GM21723 (cell line): ENCODE measurements around the gene KLHL40.

Experiments used
- ATAC-seq: cut with Tn5 transposase; IDR thresholded peaks from one replicate; pipeline ENCODE4 v1.9.1; 2021; ENCODE audit warnings: mild to moderate bottlenecking, moderate library complexity; ENCODE audit not compliant: unreplicated experiment

KLHL40 gene

DNA sequence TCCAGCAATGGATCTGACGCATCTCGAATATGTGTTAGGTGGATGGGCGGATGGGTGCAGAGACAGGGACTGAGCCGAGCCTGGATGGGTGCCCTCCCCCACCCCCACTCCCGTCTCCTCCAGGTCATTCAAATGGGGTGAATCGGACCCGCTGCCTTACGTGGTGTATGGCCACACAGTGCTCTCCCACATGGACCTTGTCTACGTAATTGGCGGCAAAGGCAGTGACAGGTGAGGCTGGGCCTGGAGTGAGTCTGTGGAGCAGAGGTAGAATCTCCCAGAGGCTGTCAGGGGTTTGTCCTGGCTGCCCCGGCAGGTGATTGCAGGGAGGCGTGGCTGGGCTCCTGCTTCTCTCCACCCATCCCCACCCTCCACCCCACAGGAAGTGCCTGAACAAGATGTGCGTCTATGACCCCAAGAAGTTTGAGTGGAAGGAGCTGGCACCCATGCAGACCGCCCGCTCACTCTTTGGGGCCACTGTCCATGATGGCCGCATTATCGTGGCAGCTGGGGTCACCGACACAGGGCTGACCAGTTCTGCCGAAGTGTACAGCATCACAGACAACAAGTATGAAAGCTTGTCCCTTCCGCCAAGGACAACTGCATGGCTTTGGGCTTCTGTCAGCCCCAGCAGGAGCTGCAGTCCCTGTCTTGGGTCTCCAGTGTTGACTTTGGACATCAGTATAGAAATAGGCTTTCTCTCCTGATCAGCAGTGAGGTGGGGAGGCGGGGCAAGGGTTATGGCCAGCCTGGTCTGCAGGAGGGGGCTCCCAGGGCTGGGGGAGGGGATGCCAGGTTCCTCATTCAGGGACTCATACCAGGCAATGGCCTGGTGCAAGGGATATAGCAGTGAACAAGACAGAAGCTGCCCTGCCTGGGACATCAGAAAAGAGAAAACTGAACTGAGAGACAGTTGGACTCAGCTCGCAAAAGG, 3.4 kb downstream of the KLHL40 start:
- no peak for ATAC-seq

DNA sequence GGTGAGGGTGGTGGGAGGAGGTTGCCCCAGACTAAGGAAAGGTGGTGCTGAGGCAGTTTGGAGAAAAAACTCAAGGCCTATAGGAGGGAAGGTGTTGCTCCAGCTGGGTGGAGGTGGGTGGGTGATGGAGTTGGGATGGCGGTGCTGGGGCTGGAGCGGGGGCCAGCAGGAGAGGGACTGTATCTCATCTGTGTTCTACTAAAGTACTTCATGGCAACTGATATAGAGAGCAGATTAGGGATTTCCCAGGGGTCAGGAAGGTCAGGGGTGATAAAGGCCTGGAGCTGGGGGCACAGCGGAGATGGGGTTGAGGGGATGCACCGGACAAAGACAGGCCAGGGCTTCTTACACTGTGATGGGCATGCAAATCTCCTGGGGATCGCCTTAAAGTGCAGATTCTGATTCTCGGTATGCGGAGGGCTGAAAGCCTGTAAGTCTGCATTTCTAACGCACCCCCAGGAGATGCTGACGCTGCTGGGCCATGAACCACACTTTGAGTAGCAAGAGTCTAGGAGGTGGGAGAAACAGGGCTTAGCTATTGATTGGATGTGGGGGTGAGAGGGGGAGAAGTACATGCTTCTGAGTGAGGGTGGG, 4.2 kb downstream of the KLHL40 start:
- ATAC-seq, result no peak

DNA sequence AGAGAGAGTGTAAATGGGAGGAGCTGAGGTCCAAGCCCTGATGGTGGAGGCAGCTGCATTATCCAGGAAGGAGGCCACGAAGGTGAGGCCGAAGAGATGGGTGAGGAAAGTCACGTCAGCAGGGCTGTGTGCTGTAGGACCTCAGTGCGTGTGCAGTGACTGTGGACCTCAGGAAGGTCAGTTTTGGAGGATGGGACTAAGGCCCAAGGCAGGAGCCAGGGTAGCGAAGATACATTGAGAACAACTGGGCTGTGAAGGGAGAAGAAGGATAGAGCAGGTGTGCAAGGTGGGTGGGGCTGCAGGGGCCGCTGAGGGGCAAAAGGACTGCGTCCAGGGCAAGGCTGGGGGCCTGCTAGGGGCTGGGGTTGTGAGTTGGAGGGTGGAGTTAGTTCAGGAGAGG, 4.9 kb downstream of the KLHL40 start:
- ATAC-seq, result no peak

DNA sequence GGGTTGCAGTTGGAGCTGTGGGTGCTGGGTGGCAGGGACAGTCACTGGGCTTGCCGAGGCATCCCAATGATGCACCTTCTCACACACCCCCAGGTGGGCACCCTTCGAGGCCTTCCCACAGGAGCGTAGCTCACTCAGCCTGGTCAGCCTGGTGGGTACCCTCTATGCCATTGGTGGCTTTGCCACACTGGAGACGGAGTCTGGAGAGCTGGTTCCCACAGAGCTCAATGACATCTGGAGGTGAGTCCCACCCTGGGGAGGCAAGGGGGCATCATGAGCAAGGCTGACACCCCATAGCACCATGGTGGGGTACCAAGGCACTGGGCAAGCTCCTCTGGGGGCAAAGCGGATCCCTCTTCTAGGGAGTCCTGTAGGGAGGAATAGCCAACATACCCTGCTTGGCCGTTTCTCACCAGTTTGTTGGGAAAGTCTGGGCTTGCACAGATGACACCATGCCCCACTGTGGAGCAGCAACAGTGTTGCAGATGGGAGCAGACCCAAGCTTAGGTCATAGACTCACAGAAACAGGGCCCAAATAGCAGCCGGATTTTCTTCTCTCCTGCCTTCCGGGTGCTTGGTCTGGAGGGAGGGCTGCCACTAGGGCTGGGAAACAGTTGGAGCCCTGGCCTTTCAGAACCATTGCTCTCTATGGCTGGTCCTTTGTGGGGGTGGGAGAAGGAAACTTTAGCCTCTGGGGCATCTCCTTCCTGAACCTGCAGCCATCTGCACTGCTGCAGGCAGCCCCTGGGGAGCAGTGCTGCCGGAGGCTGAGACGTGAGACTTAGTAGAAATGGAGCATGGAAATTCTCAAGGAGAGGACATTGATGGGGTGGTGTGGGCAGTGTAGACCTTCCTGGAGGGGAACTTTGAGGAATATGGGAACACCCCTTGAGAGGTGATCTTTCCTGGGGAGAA, 5.7 kb downstream of the KLHL40 start:
- no peak for ATAC-seq

DNA sequence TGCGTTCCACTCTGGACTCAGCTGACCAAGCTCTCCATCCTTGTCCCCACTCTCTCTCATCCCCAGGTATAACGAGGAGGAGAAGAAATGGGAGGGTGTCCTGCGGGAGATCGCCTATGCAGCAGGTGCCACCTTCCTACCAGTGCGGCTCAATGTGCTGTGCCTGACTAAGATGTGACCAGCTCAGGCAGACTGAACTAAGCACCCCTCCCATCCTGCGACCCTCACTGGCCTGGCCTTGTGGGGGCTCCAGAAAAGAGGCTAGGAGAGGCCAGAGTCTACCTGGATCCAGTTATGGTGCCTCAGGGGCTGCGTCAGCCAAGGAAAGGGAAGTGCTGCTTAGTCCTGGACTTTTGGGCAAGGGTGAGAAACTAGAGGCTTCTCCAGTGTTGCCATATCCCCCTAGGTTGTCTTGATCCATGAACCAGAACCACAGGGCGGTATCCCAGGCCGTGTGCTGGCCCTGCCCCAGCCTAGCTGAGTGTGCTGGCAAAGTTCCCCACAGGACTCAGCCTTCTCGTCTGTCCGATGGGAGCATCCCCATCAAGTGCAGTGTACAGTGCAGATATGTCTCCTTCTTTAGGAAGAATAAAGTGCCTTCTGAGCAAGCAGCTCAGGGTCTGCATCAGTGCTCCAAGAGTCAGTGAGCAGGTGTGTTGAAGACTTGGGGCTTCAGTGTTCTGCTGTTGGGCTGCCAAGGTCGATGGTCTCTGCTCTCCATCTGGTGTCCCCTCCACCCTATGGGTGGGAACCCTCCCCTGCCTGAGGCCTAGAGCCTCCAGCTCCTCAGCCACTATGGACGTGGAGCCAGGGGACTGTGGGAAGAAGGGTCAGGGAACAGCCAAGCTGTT, 6.7 kb downstream of the KLHL40 start:
- no peak for ATAC-seq

DNA sequence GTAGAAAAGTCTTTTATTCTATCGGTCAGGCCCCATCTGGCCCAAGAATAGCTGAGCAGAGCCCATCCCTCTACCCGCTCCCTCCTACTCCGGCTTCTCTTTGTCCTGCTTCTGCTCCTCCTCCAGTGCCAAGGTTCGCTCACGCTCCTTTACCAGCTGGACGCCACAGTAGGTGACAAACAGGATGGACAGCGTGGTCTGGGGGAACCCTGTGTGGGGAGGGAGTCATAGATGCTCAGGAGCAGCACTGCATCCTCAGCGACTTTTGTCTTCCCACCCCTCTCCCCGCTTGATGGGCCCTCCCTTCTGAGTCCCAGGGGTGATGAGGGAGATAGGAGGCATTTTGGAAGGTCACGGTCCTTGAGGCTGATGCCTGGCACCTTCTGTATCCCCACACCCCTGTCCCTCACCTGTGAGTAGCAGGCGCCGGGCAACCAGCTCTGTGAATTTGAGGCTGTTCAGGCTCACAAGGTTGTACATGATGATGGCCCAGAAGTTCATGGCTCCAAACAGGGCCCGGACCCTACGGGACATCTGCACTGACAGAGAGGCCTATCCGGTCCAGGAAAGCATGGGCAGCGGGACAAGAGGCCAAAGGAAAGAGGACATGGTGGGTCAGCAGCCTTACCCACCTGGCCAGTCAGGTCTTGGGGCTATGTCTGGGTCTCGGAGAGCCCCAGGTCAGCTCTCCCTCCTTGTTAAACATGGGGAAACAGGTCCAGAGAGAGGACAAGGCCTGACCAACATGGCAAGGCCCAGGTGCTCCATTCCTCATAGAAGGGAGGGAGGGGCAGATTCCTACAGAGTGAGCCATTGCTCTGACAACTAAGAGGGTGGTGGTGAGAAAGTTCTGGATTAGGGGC, 7.6 kb downstream of the KLHL40 start:
- ATAC-seq, result no peak

DNA sequence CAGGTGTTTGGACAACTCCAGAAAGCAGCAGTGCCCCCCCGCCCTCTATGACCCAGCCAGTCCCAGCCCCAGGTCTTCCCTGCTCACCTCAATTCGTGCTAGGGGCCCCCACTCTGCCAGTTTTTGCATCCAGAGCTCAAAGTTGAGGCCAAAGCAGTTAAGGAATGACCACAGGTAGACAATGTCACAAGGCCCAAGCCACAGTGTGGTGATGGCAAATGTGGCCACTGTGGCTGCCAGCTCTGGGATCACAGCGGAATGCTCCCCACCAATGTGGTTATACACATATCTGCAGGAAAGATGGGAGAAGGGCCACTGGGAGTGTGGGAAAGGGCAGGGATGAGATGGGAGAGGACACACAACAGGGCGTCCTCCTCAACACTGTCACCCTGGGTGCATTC, 8.2 kb downstream of the KLHL40 start:
- ATAC-seq, result no peak

DNA sequence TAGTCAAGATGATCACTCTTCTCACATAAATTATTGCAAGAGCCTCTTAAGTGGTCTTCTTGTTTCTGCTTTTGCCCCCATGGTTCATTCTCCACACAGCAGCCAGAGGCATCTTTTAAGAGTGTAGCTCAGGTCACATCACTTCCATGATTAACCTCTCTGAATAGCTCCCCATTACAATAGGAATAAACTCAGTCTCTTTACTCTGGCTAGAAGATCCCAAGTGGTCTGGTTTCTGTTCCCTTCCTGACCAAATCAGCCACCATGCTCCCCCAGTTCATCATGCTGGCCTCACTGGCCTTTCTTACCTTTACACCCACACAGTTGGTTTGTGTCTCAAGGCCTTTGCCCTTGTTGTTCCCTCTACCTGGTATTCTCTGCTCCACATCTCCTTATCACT, 9.0 kb downstream of the KLHL40 start:
- ATAC-seq, result no peak

DNA sequence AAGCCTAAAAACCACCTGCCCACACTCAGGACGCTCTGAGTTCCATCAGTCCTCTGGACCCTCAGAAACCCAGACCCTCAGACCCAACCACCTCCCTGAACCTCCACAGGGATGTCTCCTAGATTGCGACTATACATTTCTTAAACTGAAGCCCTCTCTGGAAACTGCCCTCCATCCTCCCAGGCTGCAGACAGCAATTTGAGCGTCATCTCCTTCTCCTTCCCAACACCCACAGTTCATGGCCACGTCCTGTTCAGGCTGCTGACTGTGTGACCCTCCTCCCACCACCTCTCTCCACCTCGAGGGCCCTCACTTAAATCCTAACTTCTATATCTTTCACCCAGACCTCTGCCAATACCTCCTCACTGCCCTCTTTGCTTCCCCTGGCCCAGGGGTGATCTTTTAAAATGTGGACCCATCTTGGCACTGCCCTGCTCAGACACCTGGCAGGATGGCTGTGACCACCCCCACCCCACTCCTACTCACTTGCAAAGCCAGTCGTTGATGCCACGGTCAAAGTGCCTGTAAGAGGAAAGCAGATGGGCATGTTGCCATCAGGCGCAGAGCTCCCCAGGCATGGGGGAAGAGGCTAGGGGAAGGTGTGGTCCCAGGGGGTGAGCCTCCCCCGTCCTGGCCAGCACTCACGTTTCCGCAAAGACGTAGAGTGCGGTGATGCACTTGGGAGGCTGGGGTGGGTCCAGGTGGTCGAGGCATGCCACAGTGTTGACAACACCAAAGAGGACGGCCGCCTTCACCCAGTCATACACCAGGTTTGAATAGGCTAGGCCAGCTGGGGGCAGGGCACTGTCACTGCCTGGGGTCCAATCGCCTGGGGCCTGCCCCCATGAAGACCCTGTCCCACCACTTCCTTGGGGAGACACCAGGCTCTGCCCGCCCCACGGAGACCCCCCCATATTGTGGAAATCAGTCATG, 11.3 kb downstream of the KLHL40 start:
- no peak for ATAC-seq

DNA sequence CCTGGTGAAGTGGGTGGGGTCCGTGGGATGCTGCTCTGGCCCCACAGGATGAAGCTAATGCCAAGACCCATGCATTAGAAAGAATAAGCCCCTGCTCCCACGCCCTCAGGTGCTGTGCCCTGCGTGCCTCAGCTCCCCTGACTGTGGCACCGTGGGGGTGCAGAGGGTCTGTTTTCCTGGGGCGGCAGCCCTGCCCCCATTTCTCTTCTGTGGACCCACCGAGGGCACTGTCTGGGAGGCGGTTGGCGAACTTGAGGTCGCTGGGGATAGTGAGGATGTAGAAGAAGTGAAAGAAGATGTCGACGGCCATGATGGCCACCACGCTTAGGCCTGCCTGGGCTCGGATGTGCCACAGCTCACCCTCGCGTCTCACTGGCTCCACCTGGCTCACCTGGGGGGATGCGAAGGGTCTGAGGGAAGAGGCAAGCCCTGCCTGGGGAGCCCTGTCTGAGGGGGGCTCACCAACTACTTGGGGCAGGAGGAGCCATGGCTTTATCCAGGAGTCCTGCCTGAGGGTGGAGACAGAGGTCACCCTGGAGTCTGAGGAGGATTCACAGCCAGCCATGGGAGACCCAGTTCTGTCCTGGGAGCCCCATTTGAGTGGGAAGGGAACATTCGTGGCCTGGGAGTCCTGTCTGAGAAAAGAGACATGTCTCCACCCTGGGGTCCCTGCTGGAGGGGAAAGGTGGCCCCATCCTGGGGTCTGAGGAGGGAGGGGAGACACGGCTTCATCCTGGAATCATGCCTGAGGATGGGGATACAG, 12.1 kb downstream of the KLHL40 start:
- no peak for ATAC-seq

DNA sequence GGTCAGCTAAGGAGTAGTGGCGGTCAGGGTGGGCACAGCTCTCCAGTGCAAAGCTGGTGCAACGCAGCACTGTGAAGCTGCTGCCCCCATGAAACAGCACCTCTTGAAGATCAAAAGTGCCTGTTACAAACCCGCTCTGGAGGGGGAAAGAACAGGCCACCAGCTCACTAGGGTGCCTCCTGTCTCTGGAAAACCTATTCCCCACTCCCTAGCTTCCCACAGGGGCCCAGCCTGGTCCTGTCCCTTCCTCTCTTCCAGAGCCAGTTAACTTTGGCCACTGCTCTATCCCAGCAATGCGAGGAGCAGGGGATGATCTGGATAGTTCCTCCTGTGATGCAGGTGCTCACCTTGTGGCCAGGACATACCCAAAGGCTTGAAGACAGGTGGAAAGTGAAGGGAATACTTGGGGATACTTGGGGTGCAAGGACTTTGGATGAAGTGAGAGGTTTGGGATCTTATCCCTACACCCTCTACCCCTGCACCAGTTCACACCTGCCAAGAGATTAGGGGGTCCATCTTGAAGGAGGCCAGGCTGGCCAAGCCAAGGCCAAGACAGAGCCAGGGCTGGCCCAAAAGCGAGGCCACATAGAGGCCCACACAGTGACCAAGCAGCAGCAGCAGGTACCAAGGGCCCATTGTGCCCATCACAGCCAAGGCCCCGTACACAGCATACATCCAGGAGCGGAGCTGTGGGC, 13.0 kb downstream of the KLHL40 start:
- ATAC-seq, result no peak

DNA sequence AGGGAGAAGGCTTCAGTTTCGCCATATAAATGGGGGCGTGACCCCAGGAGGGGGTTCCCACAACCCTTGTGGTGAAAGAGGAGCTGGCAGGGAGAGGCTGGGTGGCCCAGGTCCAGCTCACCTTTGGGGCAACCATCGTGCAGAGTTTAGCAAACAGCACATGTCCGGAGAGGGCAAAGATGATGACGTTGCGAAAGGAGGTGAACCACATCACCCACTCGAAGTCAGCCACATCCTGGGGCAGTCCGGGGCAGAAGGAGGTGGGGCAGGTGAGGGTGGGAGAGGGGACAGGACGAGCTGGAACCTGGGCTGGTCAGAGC, 13.5 kb downstream of the KLHL40 start:
- ATAC-seq, result no peak

DNA sequence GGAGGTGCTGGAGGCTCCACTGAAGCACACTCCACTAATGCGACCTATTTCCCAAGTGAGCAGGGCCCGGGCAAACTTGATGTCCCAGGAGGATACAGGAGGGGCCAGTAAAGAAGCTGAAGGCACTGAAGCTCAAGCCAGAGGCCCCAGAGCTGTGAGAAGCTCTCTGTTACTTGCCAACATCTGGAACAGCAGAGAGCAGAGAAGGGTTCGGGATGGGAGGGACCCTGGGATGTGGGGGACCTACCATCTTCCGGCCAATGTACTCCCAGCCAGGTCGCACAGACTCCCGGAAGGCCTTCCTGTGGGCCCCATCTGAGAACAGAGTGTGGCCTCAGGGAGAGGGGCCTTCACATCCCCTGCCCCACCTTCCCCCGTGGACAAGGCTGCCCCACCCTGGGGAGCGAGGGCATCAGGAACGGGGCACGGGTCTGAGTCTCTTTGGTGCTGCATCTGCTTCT, 14.2 kb downstream of the KLHL40 start:
- ATAC-seq, result no peak

DNA sequence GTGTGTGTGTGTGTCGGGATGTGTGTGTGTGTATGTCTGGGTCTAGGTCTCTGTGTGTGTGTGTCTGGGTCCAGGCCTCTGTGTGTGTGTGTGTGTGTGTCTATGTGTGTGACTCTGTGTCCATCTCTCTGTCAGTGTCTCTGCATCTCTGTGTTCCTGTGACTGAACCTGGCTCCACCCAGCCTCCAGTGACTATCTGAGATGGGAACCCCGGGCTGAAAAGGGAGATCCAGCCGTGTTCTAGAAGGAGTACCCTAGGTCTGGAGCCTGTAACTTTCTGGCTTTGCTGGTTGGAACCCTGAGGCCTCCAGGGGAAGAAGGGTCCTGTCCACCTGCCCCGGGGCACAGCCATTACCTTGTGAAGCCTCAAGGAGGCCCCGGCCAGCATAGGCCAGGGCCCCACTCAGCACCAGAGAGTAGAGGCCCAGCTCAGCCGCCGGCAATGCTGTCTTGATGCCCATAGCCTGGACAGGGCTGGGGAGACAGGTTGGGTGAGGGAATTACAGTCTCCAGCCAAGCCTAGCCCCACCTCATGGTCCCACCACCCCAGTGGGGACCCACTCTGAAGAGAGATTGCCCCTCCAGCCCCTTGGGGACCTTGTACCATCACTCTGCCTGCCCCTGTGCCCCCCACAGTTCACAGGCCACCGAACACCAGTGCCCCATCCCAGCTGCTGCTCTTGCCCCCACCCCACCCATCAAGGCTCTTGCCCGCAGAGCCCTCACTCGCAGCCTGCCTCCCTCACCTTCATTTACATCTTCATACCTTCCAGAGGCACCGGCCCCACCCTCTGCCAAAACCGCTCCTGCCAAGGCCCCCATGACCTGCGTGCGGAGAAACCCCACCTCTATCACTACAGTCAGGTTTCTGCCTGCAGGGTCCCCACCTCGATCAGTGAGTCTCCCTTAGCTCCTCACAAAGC, 15.3 kb downstream of the KLHL40 start:
- no peak for ATAC-seq

DNA sequence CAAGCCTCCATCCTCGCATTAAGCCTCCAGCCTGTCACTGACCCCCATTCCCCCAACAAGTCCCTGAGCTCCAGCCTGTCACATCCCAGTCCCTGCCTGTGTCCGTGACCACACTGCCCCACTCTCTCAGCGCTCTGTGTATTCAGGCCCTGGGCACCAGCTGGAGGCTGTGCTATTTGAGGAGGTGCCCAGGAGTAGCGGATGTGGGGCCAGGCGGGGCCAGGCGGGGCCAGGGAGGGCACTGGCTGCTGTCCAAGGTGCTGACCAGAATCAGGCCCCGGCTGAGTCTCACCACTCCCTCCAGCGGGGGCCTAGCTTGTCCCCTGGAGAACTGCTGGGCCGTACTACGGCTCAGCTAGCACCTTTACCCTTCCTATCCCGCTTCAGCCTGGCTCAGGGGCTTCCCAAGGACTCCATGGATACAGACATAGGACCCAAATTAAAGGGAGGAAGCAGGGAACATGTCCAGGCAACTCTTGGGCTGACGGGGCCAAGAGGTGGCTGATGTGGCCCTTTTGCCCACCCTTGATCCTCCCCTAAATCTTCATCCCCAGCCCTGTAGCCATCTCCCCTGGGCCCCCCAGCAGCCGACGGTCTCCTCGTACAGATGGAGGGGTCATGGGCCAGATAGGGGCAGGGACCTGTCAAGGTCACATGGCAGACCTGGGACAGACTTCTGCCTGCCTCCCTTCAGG, 16.2 kb downstream of the KLHL40 start:
- no peak for ATAC-seq
